MM.1S (cell line): Measurements from ENCODE around the gene ARL6.

Experiments
- DNase-seq: peaks from one replicate; pipeline ENCODE4 v3.0.0-alpha.2; 2015
- H2AFZ ChIP-seq: fragments of 300-600 bp; sonication (generic); 2 replicates; pipeline ENCODE4 v1.6.0; 2016; ENCODE audit warnings: antibody characterized with exemption, low read length
- H3F3A ChIP-seq: fragments of 300-600 bp; sonication (generic); 2 replicates; pipeline ENCODE4 v1.6.1; 2016; ENCODE audit warnings: mild to moderate bottlenecking, antibody characterized with exemption, low read length, moderate library complexity, mixed read lengths; ENCODE audit not compliant: insufficient read depth
- H3K27ac ChIP-seq: fragments of 300-600 bp; sonication (generic); 2 replicates; pipeline ENCODE4 v1.5.1; 2016; ENCODE audit warnings: mild to moderate bottlenecking, low read length
- H3K27me3 ChIP-seq: fragments of 300-600 bp; sonication (generic); replicated peaks from 2 replicates; pipeline ENCODE4 v1.6.0; 2016; ENCODE audit warnings: low read length; ENCODE audit not compliant: insufficient read depth
- H3K36me3 ChIP-seq: fragments of 300-600 bp; sonication (generic); replicated peaks from 2 replicates; pipeline ENCODE4 v1.6.1; 2016; ENCODE audit warnings: mild to moderate bottlenecking, low read length, mixed read lengths; ENCODE audit not compliant: insufficient read depth
- H3K4me1 ChIP-seq: fragments of 300-600 bp; sonication (generic); 2 replicates; pipeline ENCODE4 v1.6.1; 2016; ENCODE audit warnings: low read length, mixed read lengths
- H3K4me2 ChIP-seq: fragments of 300-600 bp; sonication (generic); 2 replicates; pipeline ENCODE4 v1.6.0; 2016; ENCODE audit warnings: low read depth, low read length
- H3K4me3 ChIP-seq: fragments of 300-600 bp; sonication (generic); 2 replicates; pipeline ENCODE4 v1.5.1; 2016; ENCODE audit warnings: low read length, mixed read lengths
- H3K79me2 ChIP-seq: fragments of 300-600 bp; sonication (generic); 2 replicates; pipeline ENCODE4 v1.6.1; 2016; ENCODE audit warnings: mixed run types, low read length, mixed read lengths
- H3K9ac ChIP-seq: fragments of 300-600 bp; sonication (generic); 2 replicates; pipeline ENCODE4 v1.6.1; 2016; ENCODE audit warnings: low read length, mixed read lengths
- H3K9me2 ChIP-seq: fragments of 300-600 bp; sonication (generic); replicated peaks from 2 replicates; pipeline ENCODE4 v1.6.1; 2016; ENCODE audit warnings: mild to moderate bottlenecking, low read length, mixed read lengths; ENCODE audit not compliant: insufficient read depth
- H3K9me3 ChIP-seq: fragments of 300-600 bp; sonication (generic); replicated peaks from 2 replicates; pipeline ENCODE4 v1.6.1; 2016; ENCODE audit warnings: mild to moderate bottlenecking, low read length, mixed read lengths; ENCODE audit not compliant: insufficient read depth
- H4K20me1 ChIP-seq: fragments of 300-600 bp; sonication (generic); 2 replicates; pipeline ENCODE4 v1.6.1; 2016; ENCODE audit warnings: mild to moderate bottlenecking, low read length, moderate library complexity, mixed read lengths; ENCODE audit not compliant: insufficient read depth
- CTCF ChIP-seq: fragments of 300-600 bp; sonication (generic); IDR thresholded peaks from 2 replicates; pipeline ENCODE4 v1.5.1; 2016; ENCODE audit warnings: antibody characterized with exemption, low read length, mixed read lengths
- EZH2 ChIP-seq: fragments of 300-600 bp; sonication (generic); optimal IDR thresholded peaks from 2 replicates; pipeline ENCODE3; 2017; ENCODE audit warnings: low read depth, mild to moderate bottlenecking, antibody characterized with exemption, low read length, mixed read lengths
- EZH2phosphoT487 ChIP-seq: fragments of 300-600 bp; sonication (generic); IDR thresholded peaks from 2 replicates; pipeline ENCODE4 v1.6.1; 2018; ENCODE audit warnings: antibody characterized with exemption, low read length

ARL6 gene

GRCh38 chr3:97823046-97824004 is 58.8 kb downstream of the ARL6 start:
- H3K9me2 ChIP-seq = no peaks in the 10 kb centered on the region
- H3K27me3 ChIP-seq = no peaks in the 10 kb centered on the region
- H3K27ac ChIP-seq = no peak overlapping the region
- peak overlapping the region; percentile 86 for H3K4me3 ChIP-seq
- H3K4me1 ChIP-seq = peaks cover 11% of the 10 kb centered on the region
- H3K9ac ChIP-seq = peak overlapping the region; percentile 76; the same call in 1 of the 2 replicates
- TF ChIP-seq EZH2 = no peak
- no peak for TF ChIP-seq EZH2phosphoT487
- no peak for TF ChIP-seq CTCF
- H2AFZ ChIP-seq = no peak overlapping the region
- DNase-seq = no peak
- H3K4me2 ChIP-seq = peak overlapping the region; percentile 88
- H3F3A ChIP-seq = peaks cover 13% of the 10 kb centered on the region
- no peaks in the 10 kb centered on the region for H3K36me3 ChIP-seq
- no peaks in the 10 kb centered on the region for H4K20me1 ChIP-seq
- peaks cover 20% of the 10 kb centered on the region; the same call in 1 of the 2 replicates for H3K79me2 ChIP-seq
- H3K9me3 ChIP-seq = no peaks in the 10 kb centered on the region

GRCh38 chr3:97825101-97825500 is 60.5 kb downstream of the ARL6 start:
- Histone ChIP-seq H3K79me2 (peaks cover 22% of the 10 kb centered on the region; the same call in 1 of the 2 replicates), H3K27me3 (no peaks in the 10 kb centered on the region), H3K9me3 (no peaks in the 10 kb centered on the region), H4K20me1 (no peaks in the 10 kb centered on the region), H3K9me2 (no peaks in the 10 kb centered on the region), H3K36me3 (no peaks in the 10 kb centered on the region), H3K4me1 (peaks cover 26% of the 10 kb centered on the region), H3K4me3 (no peak overlapping the region), H3K4me2 (no peak overlapping the region), H3K9ac (no peak overlapping the region), H2AFZ (no peak overlapping the region), H3F3A (peaks cover 22% of the 10 kb centered on the region), H3K27ac (no peak overlapping the region)
- no peak for DNase-seq
- TF ChIP-seq EZH2 = no peak
- TF ChIP-seq CTCF = no peak
- TF ChIP-seq EZH2phosphoT487 = no peak

GRCh38 chr3:97827741-97828471 is 63.3 kb downstream of the ARL6 start:
- TF ChIP-seq EZH2 (no peak), CTCF (no peak), EZH2phosphoT487 (no peak)
- Histone ChIP-seq H3K9ac (no peak overlapping the region), H3K27ac (no peak overlapping the region), H2AFZ (no peak overlapping the region), H3K4me3 (no peak overlapping the region), H3F3A (peaks cover 9% of the 10 kb centered on the region), H3K9me3 (no peaks in the 10 kb centered on the region), H3K79me2 (peaks cover 24% of the 10 kb centered on the region; the same call in 1 of the 2 replicates), H3K4me1 (peaks cover 18% of the 10 kb centered on the region), H3K4me2 (no peak overlapping the region), H3K36me3 (no peaks in the 10 kb centered on the region), H3K9me2 (no peaks in the 10 kb centered on the region), H4K20me1 (no peaks in the 10 kb centered on the region), H3K27me3 (no peaks in the 10 kb centered on the region)
- no peak for DNase-seq
